K562 (cell line): Measurements from ENCODE around the gene DIP2C. TPM values are rescaled to one million over a fixed set of nuclear protein-coding genes. Genes with fewer than 3 reads are reported as not detected.

Experiments used
- ATAC-seq: fragments of 200-7000 bp; cut with Tn5 transposase; 3 replicates; pipeline ENCODE4 v1.9.1; 2020; ENCODE audit warnings: moderate library complexity
- BruUV-seq: library from RNA; stranded (reverse); fragments of 400-500 nt; replicated peaks from 2 replicates; lab custom pipeline; 2021; lab: Mats Ljungman, UMichigan
- CTCF ChIA-PET: fragments of 300-600 bp; formaldehyde crosslinking; extraction: SDS; loops from one replicate; lab custom pipeline; 2021; ENCODE audit warnings: low intra/inter-chr PET ratio; lab: Yijun Ruan, JAX
- POLR2A ChIA-PET: fragments of 300-600, 350-650 bp; sonication (Branson Sonifier 250); formaldehyde crosslinking; extraction: SDS; loops from one replicate; lab custom pipeline; 2021; ENCODE audit warnings: antibody characterized with exemption, inconsistent platforms; lab: Yijun Ruan, JAX
- DNase-seq, 4 experiments: peaks; one replicate each; pipeline versions ENCODE4 v3.0.0 to v3.0.0-alpha.2; 2011 to 2018; ENCODE audit warnings: low spot score in 3 of 4, mixed read lengths in 3 of 4; ENCODE audit errors: extremely low read depth in 1 of 4
- FAIRE-seq: peaks from 2 replicates; lab custom pipeline; 2011; peaks lifted over from hg19 to GRCh38; lab: Jason Lieb, UNC
- H2AFZ ChIP-seq: 2 replicates; pipeline ENCODE4 v1.6.0; 2011; ENCODE audit warnings: low read depth, low read length, control low read depth, inconsistent platforms
- H3K27ac ChIP-seq: fragments of 200-600 bp; 3 replicates; pipeline ENCODE4 v1.8.0; 2011; ENCODE audit warnings: low read depth, mild to moderate bottlenecking, control low read depth, inconsistent platforms, low read length, moderate library complexity, mixed read lengths; ENCODE audit errors: extremely low read depth
- H3K27me3 ChIP-seq, 2 experiments: fragments of 300-600 bp in 1 of 2; 2 replicates in 1 of 2; 3 replicates in 1 of 2; pipeline versions ENCODE4 v1.6.0 to v1.8.0; 2011; ENCODE audit warnings: inconsistent platforms in 2 of 2, low read length in 2 of 2, mild to moderate bottlenecking in 1 of 2, mixed read lengths in 1 of 2, moderate library complexity in 1 of 2; ENCODE audit not compliant: control insufficient read depth in 2 of 2, insufficient read depth in 2 of 2
- H3K36me3 ChIP-seq: fragments of 300-600 bp; 3 replicates; pipeline ENCODE4 v1.8.0; 2011; ENCODE audit warnings: mild to moderate bottlenecking, low read length, inconsistent platforms; ENCODE audit not compliant: control insufficient read depth, insufficient read depth
- H3K4me1 ChIP-seq, 2 experiments: fragments of 200-600 bp in 1 of 2; replicated peaks in 1 of 2; 2 replicates in 1 of 2; 3 replicates in 1 of 2; pipeline versions ENCODE4 v1.5.1 to v1.8.0; 2011; ENCODE audit warnings: inconsistent platforms in 2 of 2, low read length in 2 of 2, mild to moderate bottlenecking in 1 of 2, mixed read lengths in 1 of 2, moderate library complexity in 1 of 2; ENCODE audit not compliant: control insufficient read depth in 2 of 2, insufficient read depth in 2 of 2
- H3K4me2 ChIP-seq: 2 replicates; pipeline ENCODE4 v1.6.1; 2011; ENCODE audit warnings: low read length, control low read depth, inconsistent platforms, mixed read lengths; ENCODE audit not compliant: insufficient read depth
- H3K4me3 ChIP-seq: fragments of 200-600 bp; sonication (generic), shearing (Covaris generic); 2 replicates; pipeline ENCODE4 v1.5.1; 2016; ENCODE audit warnings: control low read depth, inconsistent platforms
- H3K79me2 ChIP-seq: fragments of 200-600 bp; 3 replicates; pipeline ENCODE4 v1.8.0; 2011; ENCODE audit warnings: low read length, inconsistent platforms; ENCODE audit not compliant: control insufficient read depth, insufficient read depth
- H3K9ac ChIP-seq, 2 experiments: 2 replicates each; pipeline versions ENCODE4 v1.6.0 to v1.6.1; 2011; ENCODE audit warnings: low read depth in 2 of 2, low read length in 2 of 2, control low read depth in 1 of 2, inconsistent platforms in 1 of 2, mild to moderate bottlenecking in 1 of 2, mixed read lengths in 1 of 2; ENCODE audit not compliant: insufficient read depth in 1 of 2
- H3K9me1 ChIP-seq: one replicate; pipeline ENCODE4 v1.6.0; 2011; ENCODE audit warnings: inconsistent platforms, mild to moderate bottlenecking, low read length, moderate library complexity; ENCODE audit not compliant: control insufficient read depth, insufficient read depth
- H3K9me3 ChIP-seq: replicated peaks from 2 replicates; pipeline ENCODE4 v1.5.1; 2011; ENCODE audit warnings: low read depth, low read length, inconsistent platforms; ENCODE audit not compliant: control insufficient read depth, insufficient read depth
- H4K20me1 ChIP-seq: replicated peaks from 2 replicates; pipeline ENCODE4 v1.6.1; 2011; ENCODE audit warnings: low read length, inconsistent platforms, mixed read lengths; ENCODE audit not compliant: control insufficient read depth, insufficient read depth
- JUN ChIP-seq, 2 experiments: sonication (generic) in 1 of 2; formaldehyde crosslinking in 1 of 2; IDR thresholded peaks; 2 replicates each; pipeline versions ENCODE4 v1.6.1 to v1.8.0; 2012 to 2022; ENCODE audit warnings: borderline replicate concordance in 2 of 2, mild to moderate bottlenecking in 2 of 2, improper control_type of control experiment in 1 of 2, low read depth in 1 of 2, low read length in 1 of 2, missing genetic modification reagents in 1 of 2
- KDM2B ChIP-seq: fragments of 250-450 bp; sonication (Bioruptor Pico); IDR thresholded peaks from 2 replicates; pipeline ENCODE4 v1.8.0; 2021; ENCODE audit warnings: mild to moderate bottlenecking, moderate library complexity
- MAFK ChIP-seq: IDR thresholded peaks from 2 replicates; pipeline ENCODE4 v1.6.1; 2011; ENCODE audit warnings: low read length, improper control_type of control experiment
- NBN ChIP-seq: fragments of 450-650 bp; IDR thresholded peaks from 2 replicates; pipeline ENCODE4 v1.6.1; 2016; ENCODE audit warnings: low read depth, mild to moderate bottlenecking
- NR2F6 ChIP-seq: fragments of 450-650 bp; formaldehyde crosslinking; IDR thresholded peaks from 2 replicates; pipeline ENCODE4 v1.4.0; 2020; ENCODE audit warnings: mild to moderate bottlenecking
- SAP30 ChIP-seq: fragments of 200-600 bp; sonication (generic); IDR thresholded peaks from 2 replicates; pipeline ENCODE4 v1.6.1; 2012; ENCODE audit warnings: borderline replicate concordance, low read depth, mild to moderate bottlenecking, moderate library complexity, low read length, control low read depth, inconsistent platforms; ENCODE audit not compliant: insufficient read depth, poor library complexity, severe bottlenecking
- TRIM24 ChIP-seq, 2 experiments: fragments of 450-650 bp; IDR thresholded peaks; 2 replicates each; pipeline ENCODE4 v1.6.1; 2016
- ZNF217 ChIP-seq: sonication (generic); formaldehyde crosslinking; IDR thresholded peaks from 2 replicates; pipeline ENCODE4 v1.8.0; 2022; ENCODE audit warnings: mild to moderate bottlenecking, missing genetic modification reagents
- ZNF408 ChIP-seq: fragments of 250-450 bp; sonication (Bioruptor Pico); IDR thresholded peaks from 2 replicates; pipeline ENCODE4 v1.4.0; 2020; ENCODE audit warnings: low read depth, mild to moderate bottlenecking, moderate library complexity
- ZNF75A ChIP-seq: fragments of 450-650 bp; formaldehyde crosslinking; IDR thresholded peaks from 2 replicates; pipeline ENCODE4 v1.4.0; 2020; ENCODE audit warnings: mild to moderate bottlenecking
- WGBS: fragments of 100-300 bp; shearing (Covaris generic); methylation state at CpG from one replicate; pipeline ENCODE4 v1.1.6; 2016; ENCODE audit warnings: low coverage, mixed read lengths; ENCODE audit not compliant: insufficient coverage; ENCODE audit errors: missing lambda C conversion rate; 5-methylcytosine and 5-hydroxymethylcytosine counted together
- in situ Hi-C: fragments of 300-500 bp; cut with MboI; formaldehyde crosslinking; loops from 4 replicates; pipeline ENCODE4 v1.15.0; 2018; ENCODE audit warnings: inconsistent platforms, mixed read lengths
- intact Hi-C: fragments of 100-400 bp; cut with micrococcal nuclease; formaldehyde crosslinking; loops from 2 replicates; pipeline ENCODE4 v1.14.2; 2022
- polyA plus RNA-seq, 8 experiments: library from polyadenylated mRNA; depleted of rRNA in 4 of 8; stranded (reverse) in 5 of 8; unstranded in 3 of 8; fragments of >200 nt; fragmentation: Nextera tagmentation in 2 of 8; fragmentation: Illumina TruSeq in 1 of 8; extraction: Ambion mirVana in 2 of 8; extraction: Trizol in 1 of 8; gene quantifications; 2 replicates each; pipeline versions ENCODE4 v1.2.1 to v1.2.3, GENCODE V29; 2011 to 2014; ENCODE audit warnings: inconsistent platforms in 1 of 8, missing spikeins in 1 of 8
- total RNA-seq, 7 experiments: library from RNA; depleted of rRNA in 6 of 7; stranded (reverse); fragments of >200 nt in 6 of 7; fragmentation: Illumina TruSeq in 2 of 7; extraction: Trizol in 2 of 7; gene quantifications; 2 replicates each; pipeline versions ENCODE4 v1.2.1 to v1.2.3, GENCODE V29; 2011 to 2021; ENCODE audit warnings: low replicate concordance in 1 of 7
- TF ChIP-seq, protein P1 (sequence below): sonication (generic); formaldehyde crosslinking; IDR thresholded peaks from 2 replicates; pipeline ENCODE4 v1.8.1; 2023; ENCODE audit warnings: mild to moderate bottlenecking, missing genetic modification reagents, moderate library complexity
- TF ChIP-seq, protein P2 (sequence below): sonication (generic); formaldehyde crosslinking; IDR thresholded peaks from 2 replicates; pipeline ENCODE4 v1.8.0; 2022; ENCODE audit warnings: mild to moderate bottlenecking, missing genetic modification reagents, borderline replicate concordance
- TF ChIP-seq, protein P3 (sequence below): fragments of 450-650 bp; formaldehyde crosslinking; IDR thresholded peaks from 2 replicates; pipeline ENCODE4 v1.4.0; 2020; ENCODE audit warnings: mild to moderate bottlenecking, mixed read lengths
- TF ChIP-seq, protein P4 (sequence below): fragments of 450-650 bp; IDR thresholded peaks from 2 replicates; pipeline ENCODE4 v1.7.0; 2016; ENCODE audit warnings: borderline replicate concordance

Gene DIP2C
- total and polyA plus RNA-seq, 9 of the 15 experiments (the other 6 are each of a cell fraction or from before 2014, with no cell fraction given), result 0.01 TPM; not detected in 8

DNA sequence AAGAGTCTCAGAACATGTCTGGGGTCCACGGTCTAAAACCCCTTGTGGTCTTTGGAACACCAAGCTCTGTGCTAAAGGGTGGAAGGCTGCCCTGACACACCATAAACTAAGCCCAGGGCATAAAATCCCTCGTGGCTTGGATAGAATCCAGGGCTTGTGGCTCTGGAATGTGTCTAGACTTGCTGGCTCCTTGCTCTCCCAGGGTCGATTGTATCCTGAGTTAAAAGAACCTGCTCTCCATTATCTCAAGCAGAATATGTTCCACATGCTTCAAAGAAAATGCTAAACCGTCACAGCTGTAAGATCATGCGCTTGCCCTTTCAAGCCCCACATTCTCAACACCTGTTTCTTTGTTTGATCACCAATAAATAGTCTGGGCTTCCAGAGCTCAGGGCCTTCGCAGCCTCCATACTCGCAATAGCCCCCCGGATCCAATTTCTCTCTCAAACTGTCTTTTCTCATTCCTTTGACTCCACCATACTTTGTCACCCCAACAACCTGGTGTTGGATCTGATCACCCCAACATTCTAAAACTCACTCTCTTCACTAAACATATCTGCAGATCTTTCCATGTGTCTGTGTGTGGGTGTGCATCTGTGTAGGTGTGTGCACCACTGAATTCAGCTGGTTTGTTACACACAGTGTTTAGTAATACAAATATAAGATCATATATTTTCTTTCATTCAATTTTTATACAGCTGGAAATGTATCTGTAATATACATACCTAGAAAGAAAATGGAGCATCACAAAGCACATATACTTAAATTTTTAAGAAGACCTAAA, 315.8 kb downstream of the DIP2C start:
- WGBS, result under 1% methylated on average over 8 of the region's 8 CpGs
- Histone ChIP-seq H3K27me3 (peaks cover 31 to 65% of the 10 kb centered on the region in 2 experiments), H3K4me1 (0 out of 5 replicates have a peak, but pooled peaks cover 0 to 2% of the 10 kb centered on the region in 2 experiments), H3K9me3 (no peaks in the 10 kb centered on the region; the same call in 1 of the 2 replicates), H3K4me2 (no peak overlapping the region), H3K27ac (no peak overlapping the region), H2AFZ (no peak overlapping the region), H3K9me1 (no peaks in the 10 kb centered on the region), H3K4me3 (no peak overlapping the region), H3K9ac (no peak overlapping the region), H3K79me2 (no peaks in the 10 kb centered on the region), H3K36me3 (no peaks in the 10 kb centered on the region), H4K20me1 (no peaks in the 10 kb centered on the region)
- no peak for FAIRE-seq
- POLR2A ChIA-PET, result interaction anchor here (1.6 kb wide), 1 partner anchor 13 kb away, joined by 5 read pairs; no protein-coding TSS in a partner anchor
- in situ Hi-C loops, result no loop called here
- DNase-seq, result no peak
- ATAC-seq, result no peak
- CTCF ChIA-PET, result no interaction called here
- intact Hi-C loops, result no loop called here
- no TSS peak for BruUV-seq
- TF ChIP-seq, protein P1, sequence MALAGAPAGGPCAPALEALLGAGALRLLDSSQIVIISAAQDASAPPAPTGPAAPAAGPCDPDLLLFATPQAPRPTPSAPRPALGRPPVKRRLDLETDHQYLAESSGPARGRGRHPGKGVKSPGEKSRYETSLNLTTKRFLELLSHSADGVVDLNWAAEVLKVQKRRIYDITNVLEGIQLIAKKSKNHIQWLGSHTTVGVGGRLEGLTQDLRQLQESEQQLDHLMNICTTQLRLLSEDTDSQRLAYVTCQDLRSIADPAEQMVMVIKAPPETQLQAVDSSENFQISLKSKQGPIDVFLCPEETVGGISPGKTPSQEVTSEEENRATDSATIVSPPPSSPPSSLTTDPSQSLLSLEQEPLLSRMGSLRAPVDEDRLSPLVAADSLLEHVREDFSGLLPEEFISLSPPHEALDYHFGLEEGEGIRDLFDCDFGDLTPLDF, result no peak
- TF ChIP-seq, protein P2, sequence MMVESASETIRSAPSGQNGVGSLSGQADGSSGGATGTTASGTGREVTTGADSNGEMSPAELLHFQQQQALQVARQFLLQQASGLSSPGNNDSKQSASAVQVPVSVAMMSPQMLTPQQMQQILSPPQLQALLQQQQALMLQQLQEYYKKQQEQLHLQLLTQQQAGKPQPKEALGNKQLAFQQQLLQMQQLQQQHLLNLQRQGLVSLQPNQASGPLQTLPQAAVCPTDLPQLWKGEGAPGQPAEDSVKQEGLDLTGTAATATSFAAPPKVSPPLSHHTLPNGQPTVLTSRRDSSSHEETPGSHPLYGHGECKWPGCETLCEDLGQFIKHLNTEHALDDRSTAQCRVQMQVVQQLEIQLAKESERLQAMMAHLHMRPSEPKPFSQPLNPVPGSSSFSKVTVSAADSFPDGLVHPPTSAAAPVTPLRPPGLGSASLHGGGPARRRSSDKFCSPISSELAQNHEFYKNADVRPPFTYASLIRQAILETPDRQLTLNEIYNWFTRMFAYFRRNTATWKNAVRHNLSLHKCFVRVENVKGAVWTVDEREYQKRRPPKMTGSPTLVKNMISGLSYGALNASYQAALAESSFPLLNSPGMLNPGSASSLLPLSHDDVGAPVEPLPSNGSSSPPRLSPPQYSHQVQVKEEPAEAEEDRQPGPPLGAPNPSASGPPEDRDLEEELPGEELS (CRISPR knock-in tag), result no peak
- TF ChIP-seq NBN (no peak), KDM2B (CRISPR knock-in tag) (no peak), MAFK (no peak), NR2F6 (CRISPR knock-in tag) (no peak), JUN (IDR thresholded peaks at IDR 0.05; ENCODE audit: borderline replicate concordance, low read depth, low read length) (no peak), JUN (CRISPR knock-in tag; IDR thresholded peaks at IDR 0.05; ENCODE audit: borderline replicate concordance) (no peak), TRIM24 (IDR thresholded peaks at IDR 0.05) (no peak), ZNF75A (CRISPR knock-in tag) (no peak), ZNF408 (no peak), ZNF217 (no peak), SAP30 (no peak)
- TF ChIP-seq, protein P3, sequence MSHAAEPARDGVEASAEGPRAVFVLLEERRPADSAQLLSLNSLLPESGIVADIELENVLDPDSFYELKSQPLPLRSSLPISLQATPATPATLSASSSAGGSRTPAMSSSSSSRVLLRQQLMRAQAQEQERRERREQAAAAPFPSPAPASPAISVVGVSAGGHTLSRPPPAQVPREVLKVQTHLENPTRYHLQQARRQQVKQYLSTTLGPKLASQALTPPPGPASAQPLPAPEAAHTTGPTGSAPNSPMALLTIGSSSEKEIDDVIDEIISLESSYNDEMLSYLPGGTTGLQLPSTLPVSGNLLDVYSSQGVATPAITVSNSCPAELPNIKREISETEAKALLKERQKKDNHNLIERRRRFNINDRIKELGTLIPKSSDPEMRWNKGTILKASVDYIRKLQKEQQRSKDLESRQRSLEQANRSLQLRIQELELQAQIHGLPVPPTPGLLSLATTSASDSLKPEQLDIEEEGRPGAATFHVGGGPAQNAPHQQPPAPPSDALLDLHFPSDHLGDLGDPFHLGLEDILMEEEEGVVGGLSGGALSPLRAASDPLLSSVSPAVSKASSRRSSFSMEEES (CRISPR knock-in tag), result no peak
- TF ChIP-seq, protein P4, sequence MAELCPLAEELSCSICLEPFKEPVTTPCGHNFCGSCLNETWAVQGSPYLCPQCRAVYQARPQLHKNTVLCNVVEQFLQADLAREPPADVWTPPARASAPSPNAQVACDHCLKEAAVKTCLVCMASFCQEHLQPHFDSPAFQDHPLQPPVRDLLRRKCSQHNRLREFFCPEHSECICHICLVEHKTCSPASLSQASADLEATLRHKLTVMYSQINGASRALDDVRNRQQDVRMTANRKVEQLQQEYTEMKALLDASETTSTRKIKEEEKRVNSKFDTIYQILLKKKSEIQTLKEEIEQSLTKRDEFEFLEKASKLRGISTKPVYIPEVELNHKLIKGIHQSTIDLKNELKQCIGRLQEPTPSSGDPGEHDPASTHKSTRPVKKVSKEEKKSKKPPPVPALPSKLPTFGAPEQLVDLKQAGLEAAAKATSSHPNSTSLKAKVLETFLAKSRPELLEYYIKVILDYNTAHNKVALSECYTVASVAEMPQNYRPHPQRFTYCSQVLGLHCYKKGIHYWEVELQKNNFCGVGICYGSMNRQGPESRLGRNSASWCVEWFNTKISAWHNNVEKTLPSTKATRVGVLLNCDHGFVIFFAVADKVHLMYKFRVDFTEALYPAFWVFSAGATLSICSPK, result no peak
